CD14-positive monocyte (primary cell): Measurements from ENCODE around the gene MRPS5. TPM values are rescaled to one million over a fixed set of nuclear protein-coding genes. Genes with fewer than 3 reads are reported as not detected.

Experiments used
- DNase-seq, 3 donors: peaks; one replicate each; pipeline ENCODE4 v3.0.0-alpha.2; 2011 to 2022
- H2AFZ ChIP-seq: 2 replicates; pipeline ENCODE4 v1.6.0; 2012; ENCODE audit warnings: mild to moderate bottlenecking, low read depth, low read length, inconsistent platforms; ENCODE audit not compliant: insufficient read depth, poor library complexity, severe bottlenecking
- H3K27ac ChIP-seq, 2 donors: 1 replicate in 1 of 2; 2 replicates in 1 of 2; pipeline ENCODE4 v1.5.1; 2012 to 2013; ENCODE audit warnings: low read length in 2 of 2, control low read depth in 1 of 2, inconsistent platforms in 1 of 2, low read depth in 1 of 2, mild to moderate bottlenecking in 1 of 2
- H3K27me3 ChIP-seq, 2 donors: one replicate each; pipeline versions ENCODE4 v1.6.0 to v1.6.1; 2011 to 2013; ENCODE audit warnings: low read length in 2 of 2; ENCODE audit not compliant: control insufficient read depth in 2 of 2, insufficient read depth in 2 of 2
- H3K36me3 ChIP-seq, 2 donors: replicated peaks in 1 of 2; 1 replicate in 1 of 2; 2 replicates in 1 of 2; pipeline versions ENCODE4 v1.5.1 to v1.6.1; 2012 to 2013; ENCODE audit warnings: low read length in 2 of 2, control low read depth in 1 of 2, inconsistent platforms in 1 of 2, mild to moderate bottlenecking in 1 of 2; ENCODE audit not compliant: insufficient read depth in 2 of 2, control insufficient read depth in 1 of 2
- H3K4me1 ChIP-seq, 2 donors: 1 replicate in 1 of 2; 2 replicates in 1 of 2; pipeline versions ENCODE4 v1.5.1 to v1.6.1; 2012 to 2013; ENCODE audit warnings: low read length in 2 of 2, control low read depth in 1 of 2, inconsistent platforms in 1 of 2, mild to moderate bottlenecking in 1 of 2, moderate library complexity in 1 of 2; ENCODE audit not compliant: insufficient read depth in 2 of 2, control insufficient read depth in 1 of 2
- H3K4me2 ChIP-seq: replicated peaks from 2 replicates; pipeline ENCODE3; 2012; ENCODE audit warnings: low read length, moderate library complexity, mild to moderate bottlenecking; ENCODE audit not compliant: poor library complexity, severe bottlenecking; ENCODE audit errors: extremely low read depth
- H3K4me3 ChIP-seq, 3 experiments: fragments of 200-600 bp in 1 of 3; sonication (generic) in 1 of 3; replicated peaks in 1 of 3; 1 replicate in 2 of 3; 2 replicates in 1 of 3; pipeline ENCODE4 v1.5.1; 2011 to 2013; ENCODE audit warnings: low read length in 3 of 3, mild to moderate bottlenecking in 3 of 3, control low read depth in 2 of 3, low read depth in 2 of 3, inconsistent platforms in 1 of 3, moderate library complexity in 1 of 3
- H3K79me2 ChIP-seq: 2 replicates; pipeline ENCODE4 v1.6.0; 2012; ENCODE audit warnings: mild to moderate bottlenecking, control low read depth, inconsistent platforms, low read length, moderate library complexity; ENCODE audit not compliant: insufficient read depth
- H3K9ac ChIP-seq: 2 replicates; pipeline ENCODE4 v1.6.0; 2017; ENCODE audit warnings: low read length, mild to moderate bottlenecking; ENCODE audit not compliant: insufficient read depth, poor library complexity, severe bottlenecking
- H3K9me3 ChIP-seq, 2 donors: replicated peaks in 1 of 2; 1 replicate in 1 of 2; 2 replicates in 1 of 2; pipeline versions ENCODE4 v1.5.1 to v1.6.1; 2012 to 2013; ENCODE audit warnings: low read length in 2 of 2, control low read depth in 1 of 2; ENCODE audit not compliant: control insufficient read depth in 1 of 2, insufficient read depth in 1 of 2
- H4K20me1 ChIP-seq: 2 replicates; pipeline ENCODE4 v1.6.0; 2012; ENCODE audit warnings: mild to moderate bottlenecking, low read length, control low read depth, moderate library complexity; ENCODE audit not compliant: insufficient read depth
- H3K27ac Mint-ChIP-seq, 7 donors: one replicate each; pipeline ENCODE4 v1.8.0; 2020; ENCODE audit warnings: mild to moderate bottlenecking in 7 of 7, mixed read lengths in 7 of 7, moderate library complexity in 6 of 7, inconsistent platforms in 2 of 7
- H3K27me3 Mint-ChIP-seq, 3 donors: one replicate each; pipeline ENCODE4 v1.8.0; 2021 to 2022; ENCODE audit warnings: low read depth in 3 of 3, mild to moderate bottlenecking in 3 of 3, mixed read lengths in 3 of 3, moderate library complexity in 3 of 3, inconsistent platforms in 1 of 3
- H3K36me3 Mint-ChIP-seq, 2 donors: one replicate each; pipeline ENCODE4 v1.8.0; 2020; ENCODE audit warnings: mixed read lengths in 2 of 2, inconsistent platforms in 1 of 2, mild to moderate bottlenecking in 1 of 2
- H3K4me1 Mint-ChIP-seq: one replicate; pipeline ENCODE4 v1.8.0; 2020; ENCODE audit warnings: mild to moderate bottlenecking, mixed read lengths
- H3K4me3 Mint-ChIP-seq, 2 donors: one replicate each; pipeline ENCODE4 v1.8.0; 2020; ENCODE audit warnings: mild to moderate bottlenecking in 2 of 2, mixed read lengths in 2 of 2, moderate library complexity in 1 of 2
- H3K9me3 Mint-ChIP-seq, 7 donors: one replicate each; pipeline ENCODE4 v1.8.0; 2020 to 2022; ENCODE audit warnings: mixed read lengths in 7 of 7, mild to moderate bottlenecking in 6 of 7, moderate library complexity in 6 of 7, inconsistent platforms in 2 of 7
- CTCF ChIP-seq: fragments of 200-600 bp; IDR thresholded peaks from one replicate; pipeline ENCODE4 v1.8.0; 2022; ENCODE audit warnings: antibody characterized with exemption, mild to moderate bottlenecking
- WGBS: methylation state at CpG from one replicate; pipeline ENCODE4 v1.1.5; 2013; ENCODE audit warnings: missing lambda C conversion rate; ENCODE audit not compliant: insufficient coverage; 5-methylcytosine and 5-hydroxymethylcytosine counted together
- intact Hi-C, 2 donors: fragments of 100-400 bp; cut with micrococcal nuclease; formaldehyde crosslinking; loops; one replicate each; pipeline versions ENCODE4 v1.15.0 to v1.15.1; 2023
- polyA plus RNA-seq, 3 donors: library from polyadenylated mRNA; depleted of rRNA in 1 of 3; unstranded in 2 of 3; stranded (reverse) in 1 of 3; fragments of 300-500 nt in 2 of 3; fragments of >200 nt in 1 of 3; fragmentation: Illumina TruSeq in 2 of 3; gene quantifications; 1 replicate in 2 of 3; 2 replicates in 1 of 3; pipeline ENCODE4 v1.2.3, GENCODE V29; 2012 to 2021

MRPS5 gene
- polyA plus RNA-seq, 3 donors: 30.9 to 41.6 (median 35.2) TPM

- H3K27me3 ChIP-seq: peaks cover 0 to 2% of the 10 kb centered on the region in 2 donors
- no peak overlapping the region for H3K4me2 ChIP-seq
- H3K27ac ChIP-seq: no peak overlapping the region
- DNase-seq: no peak
- no peak overlapping the region for H2AFZ ChIP-seq
- H3K9me3 ChIP-seq: no peaks in the 10 kb centered on the region
- intact Hi-C loops: no loop called here
- Mint-ChIP-seq H3K27ac (no peak overlapping the region), H3K36me3 (no peaks in the 10 kb centered on the region), H3K4me1 (peaks cover 5% of the 10 kb centered on the region), H3K27me3 (peaks cover 9 to 22% (median 21%) of the 10 kb centered on the region in 3 donors), H3K9me3 (peaks cover 0 to 2% (median 0%) of the 10 kb centered on the region in 7 donors), H3K4me3 (no peak overlapping the region)
- no peak for TF ChIP-seq CTCF
- no peak overlapping the region for H3K4me3 ChIP-seq
- H3K9ac ChIP-seq: no peak overlapping the region
- no peaks in the 10 kb centered on the region for H3K79me2 ChIP-seq
- peaks cover 4 to 5% of the 10 kb centered on the region in 2 donors for H3K4me1 ChIP-seq
- no peaks in the 10 kb centered on the region for H4K20me1 ChIP-seq
- WGBS: 98% methylated on average over 3 of the region's 4 CpGs
- no peaks in the 10 kb centered on the region for H3K36me3 ChIP-seq
Observed at GRCh38 chr2:95071856-95072255, 49.8 kb downstream of the MRPS5 start.

- H3K9me3 ChIP-seq: no peaks in the 10 kb centered on the region
- TF ChIP-seq CTCF: no peak
- no peak overlapping the region for H3K4me2 ChIP-seq
- intact Hi-C loops: no loop called here
- no peaks in the 10 kb centered on the region for H3K79me2 ChIP-seq
- no peaks in the 10 kb centered on the region for H3K27me3 ChIP-seq
- peaks cover 0 to 3% (median 0%) of the 10 kb centered on the region in 7 donors for H3K9me3 Mint-ChIP-seq
- H3K36me3 ChIP-seq: no peaks in the 10 kb centered on the region
- WGBS: 79% methylated on average over 4 of the region's 9 CpGs
- no peaks in the 10 kb centered on the region for H4K20me1 ChIP-seq
- no peak overlapping the region for H3K27ac Mint-ChIP-seq
- no peak overlapping the region for H3K4me3 ChIP-seq
- no peak overlapping the region for H3K9ac ChIP-seq
- H3K27me3 Mint-ChIP-seq: peaks cover 0 to 6% (median 5%) of the 10 kb centered on the region in 3 donors
- H3K4me1 ChIP-seq: no peaks in the 10 kb centered on the region
- H3K4me3 Mint-ChIP-seq: no peak overlapping the region
- H3K4me1 Mint-ChIP-seq: no peaks in the 10 kb centered on the region
- no peak overlapping the region for H2AFZ ChIP-seq
- no peak overlapping the region for H3K27ac ChIP-seq
- no peaks in the 10 kb centered on the region for H3K36me3 Mint-ChIP-seq
- no peak for DNase-seq
Observed at GRCh38 chr2:95069465-95069864, 52.1 kb downstream of the MRPS5 start.
